ENCODE measurements around the gene TAF1.
"Not testable (repeated sequence)": the region's sequence is repeated elsewhere in the genome, so short reads cannot be mapped to it uniquely, and the experiment has no call there.

Gene TAF1

DNA sequence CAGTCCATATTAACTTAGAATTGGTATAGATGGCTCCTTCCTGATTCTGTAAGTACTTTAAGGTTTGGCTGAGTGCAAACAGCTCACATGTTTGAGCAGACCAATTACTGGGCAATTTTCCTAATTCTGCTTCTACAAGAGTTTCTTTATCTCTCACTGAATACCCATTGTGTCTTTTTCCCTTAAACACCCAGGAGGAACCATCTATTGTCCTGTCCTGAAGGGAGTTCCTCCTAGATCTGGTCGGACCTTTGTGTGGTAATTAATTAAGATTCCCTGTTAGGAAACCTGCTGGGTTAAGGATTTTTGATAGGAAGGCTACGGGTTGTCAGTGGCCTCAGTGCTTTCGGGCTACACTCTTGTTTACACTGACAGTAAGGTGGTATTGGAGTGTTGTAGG, 129.8 kb downstream of the TAF1 start:
- DNase-seq (ENCODE audit: low read depth in 2 of 3, low spot score in 2 of 3): not testable (repeated sequence)

- DNase-seq (ENCODE audit: low read depth in 2 of 3, low spot score in 2 of 3): no peak
These were observed 130.3 kb downstream of the TAF1 start for GRCh38 chrX:71496476-71496875.

- DNase-seq (ENCODE audit: low read depth in 2 of 3, low spot score in 2 of 3): not testable (repeated sequence)
These were observed 135.9 kb downstream of the TAF1 start for GRCh38 chrX:71502080-71502479.

DNA sequence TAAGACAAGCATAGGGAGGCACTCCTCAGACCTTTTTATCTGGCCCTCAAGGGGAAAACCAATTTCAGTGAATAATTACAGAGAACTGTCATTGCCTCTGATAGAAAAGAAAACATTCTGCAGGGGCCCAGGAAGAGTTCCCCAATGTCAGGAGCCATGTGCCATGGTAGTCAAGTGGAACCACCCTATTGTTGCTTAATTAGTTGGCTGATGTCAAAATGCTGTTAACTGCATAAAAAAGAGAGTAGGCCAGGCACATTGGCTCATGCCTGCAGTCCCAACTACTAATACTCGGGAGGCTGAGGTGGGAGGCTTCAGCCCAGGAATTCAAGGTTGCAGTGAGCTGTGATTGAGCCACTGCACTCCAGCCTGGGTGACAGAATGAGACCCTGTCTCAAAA, 138.2 kb downstream of the TAF1 start:
- DNase-seq (ENCODE audit: low read depth in 2 of 3, low spot score in 2 of 3): no peak

- DNase-seq (ENCODE audit: low read depth in 2 of 3, low spot score in 2 of 3): no peak
These were observed 143.1 kb downstream of the TAF1 start for GRCh38 chrX:71509289-71509688.

- no peak for DNase-seq (ENCODE audit: low read depth in 2 of 3, low spot score in 2 of 3)
These were observed 144.0 kb downstream of the TAF1 start for GRCh38 chrX:71510161-71510560.

- not testable (repeated sequence) for DNase-seq (ENCODE audit: low read depth in 2 of 3, low spot score in 2 of 3)
These were observed 147.6 kb downstream of the TAF1 start for GRCh38 chrX:71513731-71514130.

DNA sequence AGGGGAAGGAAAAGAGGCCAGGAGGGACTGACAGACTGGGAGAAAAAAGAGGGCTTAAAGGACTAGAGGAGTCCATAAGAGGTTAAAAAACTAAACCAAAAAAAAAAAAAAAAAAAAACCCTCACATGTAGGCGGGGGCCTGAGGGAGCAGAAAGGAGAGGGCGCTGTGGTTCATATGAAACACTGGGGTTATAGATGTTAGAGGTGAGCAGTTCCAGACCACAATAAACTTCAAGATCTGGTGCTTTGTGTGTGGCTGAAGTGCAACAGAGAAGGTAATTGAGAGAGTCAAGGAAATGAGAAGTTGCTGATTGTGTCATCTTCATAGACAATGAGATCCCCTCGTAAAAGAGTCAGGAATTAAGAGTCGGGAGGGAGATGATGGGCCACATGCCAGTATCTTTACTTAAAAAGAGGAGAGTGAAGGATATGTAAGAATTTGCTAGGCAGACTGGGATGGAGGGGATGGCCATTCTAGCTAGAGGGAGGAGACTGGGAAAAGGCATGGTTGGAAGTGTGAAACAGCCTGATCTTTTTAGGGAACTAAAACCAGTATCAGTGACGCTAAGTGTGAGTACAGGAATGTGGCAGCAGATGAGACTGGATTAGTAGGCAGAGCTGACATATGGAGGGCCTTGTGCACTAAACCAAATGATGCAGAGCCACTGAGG, 148.3 kb downstream of the TAF1 start:
- DNase-seq (ENCODE audit: low read depth in 2 of 3, low spot score in 2 of 3): no peak

DNA sequence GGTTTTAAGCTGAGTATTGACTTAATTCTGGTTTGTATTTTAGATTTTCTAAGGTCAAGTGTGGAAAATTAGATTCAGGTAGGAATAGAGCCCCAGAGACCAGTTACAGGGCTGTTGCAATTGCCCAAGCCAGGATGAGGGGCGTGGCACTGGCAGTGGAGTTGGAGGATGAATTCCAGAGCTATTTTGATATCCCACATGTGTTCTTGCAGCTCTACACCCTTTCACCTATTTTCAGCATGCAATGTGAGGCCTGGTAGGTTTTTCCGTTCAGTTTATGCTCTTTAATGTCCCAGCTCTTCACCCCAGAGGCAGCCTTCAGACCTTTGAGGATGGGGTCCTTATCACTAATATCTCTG, 148.9 kb downstream of the TAF1 start:
- no peak for DNase-seq (ENCODE audit: low read depth in 2 of 3, low spot score in 2 of 3)

Measured in activated CD8-positive, alpha-beta memory T cell treated with anti-CD3 and anti-CD28 coated beads for 48 hours (primary cell).